Uterus (tissue), 4 donors: ENCODE results near the gene TTLL4. TPM values are rescaled to one million over a fixed set of nuclear protein-coding genes. Genes with fewer than 3 reads are reported as not detected.

Experiments
- DNase-seq, 2 donors: peaks; one replicate each; pipeline ENCODE4 v3.0.0-alpha.2; 2019 to 2020
- H3K27ac ChIP-seq, 2 donors: fragments of 200-600 bp; sonication (generic); 1 replicate in 1 of 2; 2 replicates in 1 of 2; pipeline ENCODE4 v1.5.1; 2016 to 2018
- H3K27me3 ChIP-seq, 2 donors: fragments of 200-600 bp; sonication (generic); one replicate each; pipeline ENCODE4 v1.5.1; 2018 to 2019; ENCODE audit warnings: control low read depth in 1 of 2
- H3K36me3 ChIP-seq, 2 donors: fragments of 200-600 bp; sonication (generic); one replicate each; pipeline ENCODE4 v1.5.1; 2019; ENCODE audit warnings: control low read depth in 1 of 2
- H3K4me1 ChIP-seq, 2 donors: fragments of 200-600 bp; sonication (generic); one replicate each; pipeline ENCODE4 v1.5.1; 2018 to 2019; ENCODE audit warnings: control low read depth in 1 of 2
- H3K4me3 ChIP-seq, 2 donors: fragments of 200-600 bp; sonication (generic); 1 replicate in 1 of 2; 2 replicates in 1 of 2; pipeline ENCODE4 v1.5.1; 2018 to 2019; ENCODE audit warnings: mild to moderate bottlenecking in 1 of 2
- H3K9me3 ChIP-seq, 2 donors: fragments of 200-600 bp; sonication (generic); one replicate each; pipeline ENCODE4 v1.5.1; 2019; ENCODE audit warnings: control low read depth in 1 of 2
- POLR2A ChIP-seq, 2 donors: fragments of 450-650 bp; IDR thresholded peaks; one replicate each; pipeline ENCODE4 v1.6.1; 2016; ENCODE audit warnings: antibody characterized with exemption in 2 of 2, mild to moderate bottlenecking in 1 of 2, moderate library complexity in 1 of 2
- intact Hi-C: fragments of 100-400 bp; cut with DNase I; formaldehyde crosslinking; loops from one replicate; pipeline ENCODE4 v1.15.1; 2023; ENCODE audit warnings: low total_unique reads
- total RNA-seq, 4 donors: library from RNA; depleted of rRNA in 3 of 4; stranded (reverse); fragments of >200 nt in 3 of 4; gene quantifications; one replicate each; pipeline versions ENCODE4 v1.1.0 to v1.2.4, GENCODE V29; 2014 to 2023
- TF ChIP-seq, protein P1 (sequence below), 4 experiments: fragments of 200-600 bp in 2 of 4; fragments of 450-650 bp in 2 of 4; sonication (generic) in 2 of 4; IDR thresholded peaks; one replicate each; pipeline ENCODE4 v1.5.1; 2016 to 2019; ENCODE audit warnings: antibody characterized with exemption in 4 of 4, mild to moderate bottlenecking in 2 of 4, moderate library complexity in 1 of 4
- donor health status: DM: yes; HTN: yes; CAD: no.

The TTLL4 gene
- total RNA-seq, 4 donors from 2014 or later = 13.1 to 117 (median 25.7) TPM

DNA sequence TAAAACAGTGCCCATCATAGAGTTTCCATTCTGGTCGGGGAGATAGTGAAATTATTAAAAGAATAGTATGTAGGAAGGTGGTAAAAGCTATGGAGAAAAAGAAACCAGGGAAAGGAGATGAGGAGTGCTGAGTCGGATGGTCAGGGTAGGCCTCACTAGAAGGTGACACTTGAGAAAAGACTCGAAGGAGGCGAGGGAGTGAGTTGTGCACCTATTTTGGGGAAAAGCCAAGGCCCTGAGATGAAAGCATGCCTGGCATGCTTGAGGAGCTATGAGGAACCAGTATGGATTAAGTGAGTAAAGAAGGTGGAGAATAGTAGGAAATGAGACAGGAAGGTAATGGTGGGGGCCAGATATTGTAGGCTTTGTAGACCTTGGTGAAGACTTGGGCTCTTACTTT, 7.3 kb upstream of the TTLL4 start:
- no peak for DNase-seq
- no peaks in the 10 kb centered on the region for H3K36me3 ChIP-seq
- intact Hi-C loops = no loop called here
- H3K9me3 ChIP-seq = no peaks in the 10 kb centered on the region
- H3K27me3 ChIP-seq = no peaks in the 10 kb centered on the region
- TF ChIP-seq, protein P1, sequence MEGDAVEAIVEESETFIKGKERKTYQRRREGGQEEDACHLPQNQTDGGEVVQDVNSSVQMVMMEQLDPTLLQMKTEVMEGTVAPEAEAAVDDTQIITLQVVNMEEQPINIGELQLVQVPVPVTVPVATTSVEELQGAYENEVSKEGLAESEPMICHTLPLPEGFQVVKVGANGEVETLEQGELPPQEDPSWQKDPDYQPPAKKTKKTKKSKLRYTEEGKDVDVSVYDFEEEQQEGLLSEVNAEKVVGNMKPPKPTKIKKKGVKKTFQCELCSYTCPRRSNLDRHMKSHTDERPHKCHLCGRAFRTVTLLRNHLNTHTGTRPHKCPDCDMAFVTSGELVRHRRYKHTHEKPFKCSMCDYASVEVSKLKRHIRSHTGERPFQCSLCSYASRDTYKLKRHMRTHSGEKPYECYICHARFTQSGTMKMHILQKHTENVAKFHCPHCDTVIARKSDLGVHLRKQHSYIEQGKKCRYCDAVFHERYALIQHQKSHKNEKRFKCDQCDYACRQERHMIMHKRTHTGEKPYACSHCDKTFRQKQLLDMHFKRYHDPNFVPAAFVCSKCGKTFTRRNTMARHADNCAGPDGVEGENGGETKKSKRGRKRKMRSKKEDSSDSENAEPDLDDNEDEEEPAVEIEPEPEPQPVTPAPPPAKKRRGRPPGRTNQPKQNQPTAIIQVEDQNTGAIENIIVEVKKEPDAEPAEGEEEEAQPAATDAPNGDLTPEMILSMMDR (IDR thresholded peaks at IDR 0.05) = no peak
- no peak for TF ChIP-seq POLR2A (IDR thresholded peaks at IDR 0.05)
- no peak overlapping the region for H3K27ac ChIP-seq
- H3K4me1 ChIP-seq = no peaks in the 10 kb centered on the region
- H3K4me3 ChIP-seq = no peak overlapping the region

DNA sequence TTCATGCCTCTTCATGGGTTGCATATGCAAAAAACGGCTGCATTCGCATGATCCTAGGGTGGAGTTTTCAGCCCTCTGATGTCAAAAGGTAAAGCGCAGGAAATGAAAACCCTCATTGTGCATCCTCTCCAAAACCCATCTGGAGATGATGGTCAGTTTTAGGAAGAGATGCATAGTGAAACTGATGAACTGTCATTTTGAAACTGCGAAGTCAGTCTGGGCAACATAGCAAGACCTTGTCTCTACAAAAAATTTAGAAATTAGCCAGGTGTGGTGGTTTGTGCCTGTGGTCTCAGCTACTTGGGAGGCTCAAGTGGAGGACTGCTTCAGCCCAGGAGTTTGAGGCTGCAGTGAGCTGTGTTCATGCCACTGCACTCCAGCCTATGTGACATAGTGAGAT, 2.5 kb upstream of the TTLL4 start:
- TF ChIP-seq, protein P1 (IDR thresholded peaks at IDR 0.05) = no peak
- TF ChIP-seq POLR2A (IDR thresholded peaks at IDR 0.05) = no peak
- Histone ChIP-seq H3K27me3 (no peaks in the 10 kb centered on the region), H3K4me3 (no peak overlapping the region), H3K27ac (no peak overlapping the region), H3K9me3 (no peaks in the 10 kb centered on the region), H3K4me1 (peaks cover 0 to 7% of the 10 kb centered on the region in 2 donors), H3K36me3 (no peaks in the 10 kb centered on the region)
- intact Hi-C loops = no loop called here
- no peak for DNase-seq

DNA sequence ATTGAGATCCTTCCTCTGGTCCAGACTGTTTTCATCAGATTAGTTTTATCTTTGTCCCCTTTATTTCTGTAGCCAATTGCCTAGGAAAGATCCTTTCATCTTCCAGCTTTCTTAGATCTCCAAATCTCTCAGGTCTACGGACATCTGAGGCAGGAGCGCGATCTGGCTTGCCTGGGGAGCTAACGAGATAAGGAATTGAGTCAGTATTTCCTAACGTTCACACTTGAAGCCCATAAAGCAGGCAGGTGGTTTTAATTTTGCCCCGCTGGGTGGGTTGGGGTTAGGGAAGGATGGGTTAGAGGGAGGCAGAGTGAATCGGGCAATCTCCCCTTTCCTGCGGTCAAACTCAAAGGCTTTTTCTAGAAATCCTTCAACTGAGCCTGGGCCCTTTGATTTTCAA, 727 bp upstream of the TTLL4 start:
- TF ChIP-seq, protein P1 (IDR thresholded peaks at IDR 0.05) = no peak
- no peak for TF ChIP-seq POLR2A (IDR thresholded peaks at IDR 0.05)
- H3K4me3 ChIP-seq = no peak overlapping the region

DNA sequence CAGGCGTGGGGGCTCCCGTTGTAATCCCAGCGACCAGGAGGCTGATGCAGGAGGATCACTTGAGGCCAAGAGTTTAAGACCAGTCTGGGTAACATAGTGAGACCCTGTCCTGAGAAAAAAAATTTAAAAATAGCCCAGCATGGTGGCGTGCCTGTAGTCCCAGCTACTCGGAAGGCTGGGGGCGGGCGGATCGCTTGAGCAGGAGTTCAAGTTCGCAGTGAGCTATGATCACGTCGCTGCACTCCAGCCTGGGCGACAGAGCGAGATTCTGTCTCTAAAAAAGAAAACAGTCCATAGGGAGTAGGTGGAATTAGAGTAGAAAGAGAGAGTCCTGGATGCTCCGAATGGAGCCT, 325 bp upstream of the TTLL4 start:
- H3K4me3 ChIP-seq = peak overlapping the region; percentile 26 to 80
- H3K4me1 ChIP-seq = peaks cover 0 to 7% of the 10 kb centered on the region in 2 donors
- intact Hi-C loops = no loop called here
- DNase-seq = no peak
- TF ChIP-seq, protein P1 (IDR thresholded peaks at IDR 0.05) = no peak
- no peak for TF ChIP-seq POLR2A (IDR thresholded peaks at IDR 0.05)
- peak overlapping the region; percentile 54 to 89 for H3K27ac ChIP-seq
- H3K9me3 ChIP-seq = no peaks in the 10 kb centered on the region
- H3K27me3 ChIP-seq = no peaks in the 10 kb centered on the region
- H3K36me3 ChIP-seq = no peaks in the 10 kb centered on the region

More for the DNA sequence above, 727 bp upstream of the TTLL4 start:
- DNase-seq = peak in 1 of 2 donors; percentile 18
- Histone ChIP-seq H3K27me3 (no peaks in the 10 kb centered on the region), H3K27ac (no peak overlapping the region), H3K36me3 (no peaks in the 10 kb centered on the region), H3K9me3 (no peaks in the 10 kb centered on the region), H3K4me1 (peaks cover 0 to 7% of the 10 kb centered on the region in 2 donors)
- intact Hi-C loops = no loop called here

DNA sequence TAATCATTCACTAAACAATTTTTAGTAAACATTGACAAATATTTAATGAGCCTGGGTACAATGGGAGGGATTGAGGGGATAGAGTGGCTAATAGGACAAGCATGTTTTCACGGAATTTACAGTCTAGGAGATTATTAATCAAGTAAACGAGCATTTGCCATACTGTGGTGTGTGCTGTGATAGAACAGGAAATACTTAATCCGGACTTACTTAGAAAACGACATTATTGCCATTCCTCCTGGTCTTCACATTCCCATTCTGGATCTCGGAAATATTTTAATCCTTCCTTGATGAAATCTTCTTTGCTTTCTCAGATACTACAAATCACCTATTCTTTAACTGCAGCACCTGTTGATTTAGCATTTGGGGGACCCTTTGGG, 905 bp downstream of the TTLL4 start:
- Histone ChIP-seq H3K27me3 (no peaks in the 10 kb centered on the region), H3K9me3 (no peaks in the 10 kb centered on the region), H3K4me3 (peak overlapping the region; percentile 80 to 89), H3K27ac (peak overlapping the region; percentile 89 to 92), H3K4me1 (peaks cover 0 to 7% of the 10 kb centered on the region in 2 donors), H3K36me3 (no peaks in the 10 kb centered on the region)
- intact Hi-C loops = no loop called here
- TF ChIP-seq, protein P1 (IDR thresholded peaks at IDR 0.05) = no peak
- no peak for TF ChIP-seq POLR2A (IDR thresholded peaks at IDR 0.05)
- no peak for DNase-seq
